Measurements from ENCODE around the gene NT5C2. TPM values are rescaled to one million over a fixed set of nuclear protein-coding genes. Genes with fewer than 3 reads are reported as not detected.

Gene NT5C2
- polyA plus RNA-seq, 3 donors = 68.6 to 116 (median 81.8) TPM

GRCh38 chr10:103098240-103098639 lies 94.8 kb downstream of the NT5C2 start:
- no peaks in the 10 kb centered on the region for H3K4me1 ChIP-seq (ENCODE audit: control insufficient read depth in 1 of 2, insufficient read depth in 2 of 2, low read length in 2 of 2)
- no peak overlapping the region for H3K27ac ChIP-seq (ENCODE audit: low read depth in 1 of 2, low read length in 2 of 2)
- peaks cover 93 to 99% of the 10 kb centered on the region in 2 donors for H3K36me3 ChIP-seq (replicated peaks in 1 of 2; ENCODE audit: control insufficient read depth in 1 of 2, insufficient read depth in 2 of 2, low read length in 2 of 2)
- Mint-ChIP-seq H3K4me1 (no peaks in the 10 kb centered on the region), H3K27ac (no peak overlapping the region), H3K4me3 (no peak overlapping the region), H3K36me3 (peaks cover 81 to 89% of the 10 kb centered on the region in 2 donors), H3K9me3 (no peaks in the 10 kb centered on the region), H3K27me3 (ENCODE audit: low read depth in 3 of 3) (peaks cover 0 to 2% (median 0%) of the 10 kb centered on the region in 3 donors)
- no peak overlapping the region for H3K9ac ChIP-seq (ENCODE audit: insufficient read depth, low read length, poor library complexity, severe bottlenecking)
- H3K79me2 ChIP-seq (ENCODE audit: insufficient read depth, low read length) = peaks cover 10% of the 10 kb centered on the region
- intact Hi-C loops (cut with micrococcal nuclease) = no loop called here
- no peak for DNase-seq
- H3K27me3 ChIP-seq (ENCODE audit: control insufficient read depth in 2 of 2, insufficient read depth in 2 of 2, low read length in 2 of 2) = no peaks in the 10 kb centered on the region
- H3K4me3 ChIP-seq (replicated peaks in 1 of 3; ENCODE audit: low read depth in 2 of 3, low read length in 3 of 3) = no peak overlapping the region
- H4K20me1 ChIP-seq (ENCODE audit: insufficient read depth, low read length) = peaks cover 70% of the 10 kb centered on the region
- H2AFZ ChIP-seq (ENCODE audit: insufficient read depth, low read depth, low read length, poor library complexity, severe bottlenecking) = no peak overlapping the region
- H3K4me2 ChIP-seq (replicated peaks; ENCODE audit: extremely low read depth, low read length, poor library complexity, severe bottlenecking) = no peak overlapping the region
- TF ChIP-seq, protein P1, sequence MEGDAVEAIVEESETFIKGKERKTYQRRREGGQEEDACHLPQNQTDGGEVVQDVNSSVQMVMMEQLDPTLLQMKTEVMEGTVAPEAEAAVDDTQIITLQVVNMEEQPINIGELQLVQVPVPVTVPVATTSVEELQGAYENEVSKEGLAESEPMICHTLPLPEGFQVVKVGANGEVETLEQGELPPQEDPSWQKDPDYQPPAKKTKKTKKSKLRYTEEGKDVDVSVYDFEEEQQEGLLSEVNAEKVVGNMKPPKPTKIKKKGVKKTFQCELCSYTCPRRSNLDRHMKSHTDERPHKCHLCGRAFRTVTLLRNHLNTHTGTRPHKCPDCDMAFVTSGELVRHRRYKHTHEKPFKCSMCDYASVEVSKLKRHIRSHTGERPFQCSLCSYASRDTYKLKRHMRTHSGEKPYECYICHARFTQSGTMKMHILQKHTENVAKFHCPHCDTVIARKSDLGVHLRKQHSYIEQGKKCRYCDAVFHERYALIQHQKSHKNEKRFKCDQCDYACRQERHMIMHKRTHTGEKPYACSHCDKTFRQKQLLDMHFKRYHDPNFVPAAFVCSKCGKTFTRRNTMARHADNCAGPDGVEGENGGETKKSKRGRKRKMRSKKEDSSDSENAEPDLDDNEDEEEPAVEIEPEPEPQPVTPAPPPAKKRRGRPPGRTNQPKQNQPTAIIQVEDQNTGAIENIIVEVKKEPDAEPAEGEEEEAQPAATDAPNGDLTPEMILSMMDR (IDR thresholded peaks at IDR 0.05) = no peak
- H3K9me3 ChIP-seq (replicated peaks in 1 of 2; ENCODE audit: control insufficient read depth in 1 of 2, insufficient read depth in 1 of 2, low read length in 2 of 2) = no peaks in the 10 kb centered on the region

DNA sequence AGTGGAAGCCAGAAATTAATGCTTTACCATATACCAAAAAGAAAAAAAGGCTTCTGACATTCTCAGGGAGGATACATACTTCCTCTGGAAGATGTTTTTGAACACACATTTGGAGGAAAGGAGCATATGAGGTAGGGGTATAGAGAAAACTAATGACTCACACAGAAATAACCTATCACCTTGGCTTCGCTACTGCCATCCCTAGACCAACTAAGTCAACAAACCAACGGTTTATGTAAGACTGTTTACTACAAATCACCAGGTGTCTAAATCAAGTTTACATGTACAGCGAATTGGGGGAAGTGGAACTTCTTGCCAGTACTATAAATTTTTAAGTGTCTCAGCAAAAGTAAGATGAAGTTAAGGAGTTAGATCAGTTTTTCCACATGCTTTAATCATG lies 96.9 kb downstream of the NT5C2 start:
- peaks cover 67% of the 10 kb centered on the region for H4K20me1 ChIP-seq (ENCODE audit: insufficient read depth, low read length)
- H3K36me3 ChIP-seq (replicated peaks in 1 of 2; ENCODE audit: control insufficient read depth in 1 of 2, insufficient read depth in 2 of 2, low read length in 2 of 2) = peaks cover 94 to 99% of the 10 kb centered on the region in 2 donors
- no peak overlapping the region for H2AFZ ChIP-seq (ENCODE audit: insufficient read depth, low read depth, low read length, poor library complexity, severe bottlenecking)
- Mint-ChIP-seq H3K27ac (no peak overlapping the region), H3K4me3 (no peak overlapping the region), H3K36me3 (peaks cover 87 to 93% of the 10 kb centered on the region in 2 donors), H3K27me3 (ENCODE audit: low read depth in 3 of 3) (peaks cover 0 to 2% (median 0%) of the 10 kb centered on the region in 3 donors), H3K4me1 (no peaks in the 10 kb centered on the region), H3K9me3 (no peaks in the 10 kb centered on the region)
- H3K79me2 ChIP-seq (ENCODE audit: insufficient read depth, low read length) = no peaks in the 10 kb centered on the region
- H3K9me3 ChIP-seq (replicated peaks in 1 of 2; ENCODE audit: control insufficient read depth in 1 of 2, insufficient read depth in 1 of 2, low read length in 2 of 2) = no peaks in the 10 kb centered on the region
- no peak overlapping the region for H3K9ac ChIP-seq (ENCODE audit: insufficient read depth, low read length, poor library complexity, severe bottlenecking)
- H3K4me1 ChIP-seq (ENCODE audit: control insufficient read depth in 1 of 2, insufficient read depth in 2 of 2, low read length in 2 of 2) = no peaks in the 10 kb centered on the region
- DNase-seq = no peak
- H3K27ac ChIP-seq (ENCODE audit: low read depth in 1 of 2, low read length in 2 of 2) = no peak overlapping the region
- intact Hi-C loops (cut with micrococcal nuclease) = no loop called here
- H3K27me3 ChIP-seq (ENCODE audit: control insufficient read depth in 2 of 2, insufficient read depth in 2 of 2, low read length in 2 of 2) = no peaks in the 10 kb centered on the region
- H3K4me3 ChIP-seq (replicated peaks in 1 of 3; ENCODE audit: low read depth in 2 of 3, low read length in 3 of 3) = no peak overlapping the region
- TF ChIP-seq, protein P1 (IDR thresholded peaks at IDR 0.05) = no peak
- no peak overlapping the region for H3K4me2 ChIP-seq (replicated peaks; ENCODE audit: extremely low read depth, low read length, poor library complexity, severe bottlenecking)
- no CpG with 5 or more reads among the region's 3 CpGs for WGBS (ENCODE audit: insufficient coverage)

Measured in CD14-positive monocyte (primary cell).